VCaP (cell line): Measurements from ENCODE around the gene CYP2A7.
"Not testable (repeated sequence)": the region's sequence is repeated elsewhere in the genome, so short reads cannot be mapped to it uniquely, and the experiment has no call there.

ENCODE experiments used
- H3K27ac ChIP-seq: fragments of 450-650 bp; 2 replicates; pipeline ENCODE4 v1.5.1; 2017
- TF ChIP-seq, protein P1 (sequence below): fragments of 450-650 bp; conservative IDR thresholded peaks from 2 replicates; pipeline ENCODE4 v1.5.1; 2017; ENCODE audit warnings: mild to moderate bottlenecking, moderate library complexity

Gene CYP2A7

GRCh38 chr19:40867701-40868100, 14.3 kb downstream of the CYP2A7 start:
- H3K27ac ChIP-seq: no peak overlapping the region
- TF ChIP-seq, protein P1, sequence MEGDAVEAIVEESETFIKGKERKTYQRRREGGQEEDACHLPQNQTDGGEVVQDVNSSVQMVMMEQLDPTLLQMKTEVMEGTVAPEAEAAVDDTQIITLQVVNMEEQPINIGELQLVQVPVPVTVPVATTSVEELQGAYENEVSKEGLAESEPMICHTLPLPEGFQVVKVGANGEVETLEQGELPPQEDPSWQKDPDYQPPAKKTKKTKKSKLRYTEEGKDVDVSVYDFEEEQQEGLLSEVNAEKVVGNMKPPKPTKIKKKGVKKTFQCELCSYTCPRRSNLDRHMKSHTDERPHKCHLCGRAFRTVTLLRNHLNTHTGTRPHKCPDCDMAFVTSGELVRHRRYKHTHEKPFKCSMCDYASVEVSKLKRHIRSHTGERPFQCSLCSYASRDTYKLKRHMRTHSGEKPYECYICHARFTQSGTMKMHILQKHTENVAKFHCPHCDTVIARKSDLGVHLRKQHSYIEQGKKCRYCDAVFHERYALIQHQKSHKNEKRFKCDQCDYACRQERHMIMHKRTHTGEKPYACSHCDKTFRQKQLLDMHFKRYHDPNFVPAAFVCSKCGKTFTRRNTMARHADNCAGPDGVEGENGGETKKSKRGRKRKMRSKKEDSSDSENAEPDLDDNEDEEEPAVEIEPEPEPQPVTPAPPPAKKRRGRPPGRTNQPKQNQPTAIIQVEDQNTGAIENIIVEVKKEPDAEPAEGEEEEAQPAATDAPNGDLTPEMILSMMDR: no peak

- not testable (repeated sequence) for H3K27ac ChIP-seq
Observed at GRCh38 chr19:40864739-40865496, 17.1 kb downstream of the CYP2A7 start.

GRCh38 chr19:40862785-40863184, 19.2 kb downstream of the CYP2A7 start:
- TF ChIP-seq, protein P1: no peak
- no peak overlapping the region for H3K27ac ChIP-seq

- TF ChIP-seq, protein P1: no peak
- H3K27ac ChIP-seq: no peak overlapping the region
Observed at GRCh38 chr19:40862333-40862732, 19.7 kb downstream of the CYP2A7 start.

DNA sequence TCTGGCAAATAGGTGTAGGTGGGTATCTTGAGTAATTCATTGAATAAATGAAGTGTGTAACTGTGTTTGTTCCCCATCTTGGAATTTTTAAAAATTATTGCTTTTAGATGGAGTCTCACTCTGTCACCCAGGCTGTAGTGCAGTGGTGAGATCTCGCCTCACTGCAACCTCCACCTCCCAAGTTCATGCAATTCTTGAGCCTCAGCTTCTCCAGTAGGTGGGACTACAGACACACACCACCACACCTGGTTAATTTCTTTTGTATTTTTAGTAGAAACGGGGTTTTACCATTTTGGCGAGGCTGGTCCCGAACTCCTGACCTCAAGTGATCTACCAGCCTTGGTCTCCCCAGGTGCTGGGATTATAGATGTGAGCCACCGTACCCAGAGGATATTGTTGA, 23.9 kb downstream of the CYP2A7 start:
- no peak overlapping the region for H3K27ac ChIP-seq
- TF ChIP-seq, protein P1: no peak

DNA sequence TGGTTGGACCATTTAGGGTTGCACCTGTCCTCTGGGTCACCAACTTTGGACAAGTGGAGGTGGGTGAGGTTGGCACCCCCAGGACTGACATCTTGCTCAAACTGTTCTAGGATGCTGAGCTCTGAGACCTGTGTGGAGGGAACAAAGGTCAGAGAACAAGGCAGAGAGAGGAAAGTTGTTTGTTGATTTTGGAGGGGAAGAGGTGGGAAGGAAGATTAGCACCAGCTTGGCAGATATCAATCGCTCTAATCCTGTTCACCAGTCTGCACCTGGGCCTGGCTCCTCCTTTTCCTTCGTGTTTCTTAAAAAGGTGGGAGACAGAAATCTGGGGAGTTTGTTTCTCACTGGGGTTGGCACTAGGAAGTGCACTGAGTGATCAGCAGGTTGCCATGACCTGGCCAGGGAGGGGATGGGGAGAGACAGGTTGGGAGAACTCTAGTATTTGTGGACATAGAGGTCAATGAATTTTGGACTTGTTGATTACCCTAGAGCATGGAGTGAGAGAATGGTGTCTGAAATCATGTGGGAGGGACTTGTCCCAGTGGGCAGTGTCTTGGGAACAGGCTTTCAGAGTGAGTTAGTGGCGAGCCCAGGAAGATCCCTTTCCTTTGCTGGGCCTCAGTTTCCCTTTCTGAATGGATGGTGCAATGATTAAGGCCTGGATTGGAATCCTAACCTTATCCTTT, 29.4 kb downstream of the CYP2A7 start:
- H3K27ac ChIP-seq: not testable (repeated sequence)

DNA sequence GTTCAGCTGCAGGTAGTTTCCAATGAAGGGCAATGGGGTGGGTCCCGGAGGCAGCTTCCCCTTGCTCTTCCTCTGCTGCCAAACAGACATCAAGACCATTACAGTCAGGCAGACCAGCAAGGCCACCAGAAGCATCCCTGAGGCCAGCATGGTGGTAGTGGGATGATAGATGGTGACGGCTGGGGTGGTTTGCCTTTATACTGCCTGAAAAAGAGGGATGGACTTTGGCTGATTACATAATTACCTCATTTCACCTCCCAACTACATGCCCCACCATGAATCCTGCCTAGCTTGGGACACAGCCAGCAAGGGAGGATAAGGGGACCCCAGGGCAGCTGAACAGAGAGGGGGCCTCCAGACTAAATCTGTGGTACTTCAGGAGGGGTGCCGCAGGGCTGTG, 31.8 kb downstream of the CYP2A7 start, which contains the start of gene CYP2A6:
Gene CYP2A6 (minus strand): TSS at position 171 of the 400 bp plus-strand sequence. CDS start 21 bp downstream, at position 150.
- H3K27ac ChIP-seq: not testable (repeated sequence)

- H3K27ac ChIP-seq: not testable (repeated sequence)
Observed at GRCh38 chr19:40846722-40847121, 35.3 kb downstream of the CYP2A7 start.

- H3K27ac ChIP-seq: not testable (repeated sequence)
Observed at GRCh38 chr19:40843653-40844052, 38.4 kb downstream of the CYP2A7 start.

DNA sequence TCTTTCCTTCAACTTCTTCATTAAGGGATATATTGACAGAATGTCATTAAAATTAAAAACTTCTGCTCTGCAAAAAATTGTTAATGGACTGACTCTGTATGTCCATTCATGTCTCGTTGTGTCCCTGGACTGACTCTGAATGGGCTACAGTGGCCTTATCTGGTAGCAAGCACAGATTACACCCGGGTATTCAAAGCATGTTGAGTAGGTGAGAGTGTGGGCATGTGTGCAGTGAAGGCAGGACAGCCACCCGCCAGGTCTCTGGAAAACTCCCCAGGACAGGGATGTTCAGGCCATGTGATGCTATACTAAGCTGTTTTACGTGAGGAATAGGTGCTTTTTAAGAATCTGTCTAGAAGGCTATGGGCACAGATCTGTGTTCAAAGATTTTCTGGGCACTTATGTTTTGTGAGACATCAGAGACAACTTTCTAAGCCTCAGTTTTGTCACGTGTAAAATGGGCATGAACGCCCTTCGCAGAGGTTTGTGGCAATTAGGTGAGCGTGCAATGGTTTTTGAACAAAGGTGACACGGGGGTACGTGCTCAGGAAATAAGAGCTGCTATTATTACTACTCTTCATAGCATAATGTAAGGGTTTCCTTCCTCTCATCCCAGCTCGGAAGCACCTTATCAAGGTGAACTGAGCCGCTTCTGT, 38.9 kb downstream of the CYP2A7 start:
- not testable (repeated sequence) for H3K27ac ChIP-seq

- H3K27ac ChIP-seq: not testable (repeated sequence)
Observed at GRCh38 chr19:40842012-40842411, 40.0 kb downstream of the CYP2A7 start.

- H3K27ac ChIP-seq: not testable (repeated sequence)
Observed at GRCh38 chr19:40838477-40838876, 43.6 kb downstream of the CYP2A7 start.
